CD14-positive monocyte (primary cell): ENCODE measurements around the gene TPPP. TPM values are rescaled to one million over a fixed set of nuclear protein-coding genes. Genes with fewer than 3 reads are reported as not detected.

Experiments
- DNase-seq, 3 donors: peaks; one replicate each; pipeline ENCODE4 v3.0.0-alpha.2; 2011 to 2022
- H2AFZ ChIP-seq: 2 replicates; pipeline ENCODE4 v1.6.0; 2012; ENCODE audit warnings: mild to moderate bottlenecking, low read depth, low read length, inconsistent platforms; ENCODE audit not compliant: insufficient read depth, poor library complexity, severe bottlenecking
- H3K27ac ChIP-seq, 2 donors: 1 replicate in 1 of 2; 2 replicates in 1 of 2; pipeline ENCODE4 v1.5.1; 2012 to 2013; ENCODE audit warnings: low read length in 2 of 2, control low read depth in 1 of 2, inconsistent platforms in 1 of 2, low read depth in 1 of 2, mild to moderate bottlenecking in 1 of 2
- H3K27me3 ChIP-seq, 2 donors: one replicate each; pipeline versions ENCODE4 v1.6.0 to v1.6.1; 2011 to 2013; ENCODE audit warnings: low read length in 2 of 2; ENCODE audit not compliant: control insufficient read depth in 2 of 2, insufficient read depth in 2 of 2
- H3K36me3 ChIP-seq, 2 donors: replicated peaks in 1 of 2; 1 replicate in 1 of 2; 2 replicates in 1 of 2; pipeline versions ENCODE4 v1.5.1 to v1.6.1; 2012 to 2013; ENCODE audit warnings: low read length in 2 of 2, control low read depth in 1 of 2, inconsistent platforms in 1 of 2, mild to moderate bottlenecking in 1 of 2; ENCODE audit not compliant: insufficient read depth in 2 of 2, control insufficient read depth in 1 of 2
- H3K4me1 ChIP-seq, 2 donors: 1 replicate in 1 of 2; 2 replicates in 1 of 2; pipeline versions ENCODE4 v1.5.1 to v1.6.1; 2012 to 2013; ENCODE audit warnings: low read length in 2 of 2, control low read depth in 1 of 2, inconsistent platforms in 1 of 2, mild to moderate bottlenecking in 1 of 2, moderate library complexity in 1 of 2; ENCODE audit not compliant: insufficient read depth in 2 of 2, control insufficient read depth in 1 of 2
- H3K4me2 ChIP-seq: replicated peaks from 2 replicates; pipeline ENCODE3; 2012; ENCODE audit warnings: low read length, moderate library complexity, mild to moderate bottlenecking; ENCODE audit not compliant: poor library complexity, severe bottlenecking; ENCODE audit errors: extremely low read depth
- H3K4me3 ChIP-seq, 3 experiments: fragments of 200-600 bp in 1 of 3; sonication (generic) in 1 of 3; replicated peaks in 1 of 3; 1 replicate in 2 of 3; 2 replicates in 1 of 3; pipeline ENCODE4 v1.5.1; 2011 to 2013; ENCODE audit warnings: low read length in 3 of 3, mild to moderate bottlenecking in 3 of 3, control low read depth in 2 of 3, low read depth in 2 of 3, inconsistent platforms in 1 of 3, moderate library complexity in 1 of 3
- H3K79me2 ChIP-seq: 2 replicates; pipeline ENCODE4 v1.6.0; 2012; ENCODE audit warnings: mild to moderate bottlenecking, control low read depth, inconsistent platforms, low read length, moderate library complexity; ENCODE audit not compliant: insufficient read depth
- H3K9ac ChIP-seq: 2 replicates; pipeline ENCODE4 v1.6.0; 2017; ENCODE audit warnings: low read length, mild to moderate bottlenecking; ENCODE audit not compliant: insufficient read depth, poor library complexity, severe bottlenecking
- H3K9me3 ChIP-seq, 2 donors: replicated peaks in 1 of 2; 1 replicate in 1 of 2; 2 replicates in 1 of 2; pipeline versions ENCODE4 v1.5.1 to v1.6.1; 2012 to 2013; ENCODE audit warnings: low read length in 2 of 2, control low read depth in 1 of 2; ENCODE audit not compliant: control insufficient read depth in 1 of 2, insufficient read depth in 1 of 2
- H4K20me1 ChIP-seq: 2 replicates; pipeline ENCODE4 v1.6.0; 2012; ENCODE audit warnings: mild to moderate bottlenecking, low read length, control low read depth, moderate library complexity; ENCODE audit not compliant: insufficient read depth
- H3K27ac Mint-ChIP-seq, 7 donors: one replicate each; pipeline ENCODE4 v1.8.0; 2020; ENCODE audit warnings: mild to moderate bottlenecking in 7 of 7, mixed read lengths in 7 of 7, moderate library complexity in 6 of 7, inconsistent platforms in 2 of 7
- H3K27me3 Mint-ChIP-seq, 3 donors: one replicate each; pipeline ENCODE4 v1.8.0; 2021 to 2022; ENCODE audit warnings: low read depth in 3 of 3, mild to moderate bottlenecking in 3 of 3, mixed read lengths in 3 of 3, moderate library complexity in 3 of 3, inconsistent platforms in 1 of 3
- H3K36me3 Mint-ChIP-seq, 2 donors: one replicate each; pipeline ENCODE4 v1.8.0; 2020; ENCODE audit warnings: mixed read lengths in 2 of 2, inconsistent platforms in 1 of 2, mild to moderate bottlenecking in 1 of 2
- H3K4me1 Mint-ChIP-seq: one replicate; pipeline ENCODE4 v1.8.0; 2020; ENCODE audit warnings: mild to moderate bottlenecking, mixed read lengths
- H3K4me3 Mint-ChIP-seq, 2 donors: one replicate each; pipeline ENCODE4 v1.8.0; 2020; ENCODE audit warnings: mild to moderate bottlenecking in 2 of 2, mixed read lengths in 2 of 2, moderate library complexity in 1 of 2
- H3K9me3 Mint-ChIP-seq, 7 donors: one replicate each; pipeline ENCODE4 v1.8.0; 2020 to 2022; ENCODE audit warnings: mixed read lengths in 7 of 7, mild to moderate bottlenecking in 6 of 7, moderate library complexity in 6 of 7, inconsistent platforms in 2 of 7
- CTCF ChIP-seq: fragments of 200-600 bp; IDR thresholded peaks from one replicate; pipeline ENCODE4 v1.8.0; 2022; ENCODE audit warnings: antibody characterized with exemption, mild to moderate bottlenecking
- whole genome bisulfite sequencing: methylation state at CpG from one replicate; pipeline ENCODE4 v1.1.5; 2013; ENCODE audit warnings: missing lambda C conversion rate; ENCODE audit not compliant: insufficient coverage; 5-methylcytosine and 5-hydroxymethylcytosine counted together
- intact Hi-C, 2 donors: fragments of 100-400 bp; cut with micrococcal nuclease; formaldehyde crosslinking; loops; one replicate each; pipeline versions ENCODE4 v1.15.0 to v1.15.1; 2023
- polyA plus RNA-seq, 3 donors: library from polyadenylated mRNA; depleted of rRNA in 1 of 3; unstranded in 2 of 3; stranded (reverse) in 1 of 3; fragments of 300-500 nt in 2 of 3; fragments of >200 nt in 1 of 3; fragmentation: Illumina TruSeq in 2 of 3; gene quantifications; 1 replicate in 2 of 3; 2 replicates in 1 of 3; pipeline ENCODE4 v1.2.3, GENCODE V29; 2012 to 2021

The TPPP gene
- polyA plus RNA-seq, 3 donors: 0.02 to 0.17 (median 0.06) TPM

GRCh38 chr5:652023-652515, 41.1 kb downstream of the TPPP start:
- Mint-ChIP-seq H3K4me3 (no peak overlapping the region), H3K27me3 (no peaks in the 10 kb centered on the region), H3K36me3 (peaks cover 25 to 31% of the 10 kb centered on the region in 2 donors), H3K9me3 (peaks cover 0 to 3% (median 0%) of the 10 kb centered on the region in 7 donors), H3K4me1 (no peaks in the 10 kb centered on the region), H3K27ac (peak overlapping the region in 1 of 7 donors; percentile 2)
- no peak for TF ChIP-seq CTCF
- Histone ChIP-seq H3K4me3 (no peak overlapping the region), H4K20me1 (no peaks in the 10 kb centered on the region), H3K27ac (no peak overlapping the region), H3K36me3 (peaks cover 12 to 46% of the 10 kb centered on the region in 2 donors), H3K4me2 (no peak overlapping the region), H3K27me3 (no peaks in the 10 kb centered on the region), H3K79me2 (no peaks in the 10 kb centered on the region), H3K4me1 (no peaks in the 10 kb centered on the region), H2AFZ (no peak overlapping the region), H3K9me3 (peaks cover 16 to 18% of the 10 kb centered on the region in 2 donors), H3K9ac (no peak overlapping the region)
- 92% methylated on average over 7 of the region's 8 CpGs for WGBS
- intact Hi-C loops: no loop called here
- DNase-seq: no peak

GRCh38 chr5:651296-652022, 41.7 kb downstream of the TPPP start:
- Histone ChIP-seq H3K9ac (no peak overlapping the region), H3K79me2 (no peaks in the 10 kb centered on the region), H3K9me3 (peaks cover 16 to 18% of the 10 kb centered on the region in 2 donors), H3K36me3 (peaks cover 13 to 46% of the 10 kb centered on the region in 2 donors), H4K20me1 (no peaks in the 10 kb centered on the region), H3K4me2 (no peak overlapping the region), H3K27me3 (no peaks in the 10 kb centered on the region), H3K27ac (no peak overlapping the region), H3K4me1 (no peaks in the 10 kb centered on the region), H3K4me3 (no peak overlapping the region), H2AFZ (no peak overlapping the region)
- DNase-seq: no peak
- H3K27me3 Mint-ChIP-seq: no peaks in the 10 kb centered on the region
- H3K27ac Mint-ChIP-seq: peak overlapping the region in 1 of 7 donors; percentile 2
- intact Hi-C loops: no loop called here
- no peaks in the 10 kb centered on the region for H3K4me1 Mint-ChIP-seq
- H3K9me3 Mint-ChIP-seq: peaks cover 0 to 3% (median 0%) of the 10 kb centered on the region in 7 donors
- 94% methylated on average over 5 of the region's 16 CpGs for WGBS
- H3K4me3 Mint-ChIP-seq: no peak overlapping the region
- TF ChIP-seq CTCF: no peak
- H3K36me3 Mint-ChIP-seq: peaks cover 25 to 33% of the 10 kb centered on the region in 2 donors
